Gastrocnemius medialis (tissue), 4 donors: ENCODE results near the gene RIOX2. TPM values are rescaled to one million over a fixed set of nuclear protein-coding genes. Genes with fewer than 3 reads are reported as not detected.

ENCODE experiments used
- ATAC-seq, 2 donors: fragments of 150-250 bp; one replicate each; pipeline ENCODE4 v1.9.1; 2016
- DNase-seq, 2 donors: peaks; one replicate each; pipeline ENCODE4 v3.0.0-alpha.2; 2019
- H3K27ac ChIP-seq, 4 donors: fragments of 200-600 bp; sonication (generic); 1 replicate in 1 of 4; 2 replicates in 3 of 4; pipeline ENCODE4 v1.5.1; 2016 to 2018; ENCODE audit warnings: mild to moderate bottlenecking in 2 of 4, moderate library complexity in 1 of 4
- H3K27me3 ChIP-seq, 3 donors: fragments of 200-600 bp; sonication (generic) in 2 of 3; 1 replicate in 1 of 3; 2 replicates in 2 of 3; pipeline versions ENCODE4 v1.5.1 to v1.6.0; 2016 to 2019; ENCODE audit warnings: mild to moderate bottlenecking in 1 of 3, moderate library complexity in 1 of 3
- H3K36me3 ChIP-seq, 2 donors: fragments of 200-600 bp; sonication (generic) in 1 of 2; one replicate each; pipeline ENCODE4 v1.5.1; 2017 to 2018
- H3K4me1 ChIP-seq, 2 donors: fragments of 200-600 bp; sonication (generic) in 1 of 2; one replicate each; pipeline ENCODE4 v1.5.1; 2016 to 2017; ENCODE audit warnings: mild to moderate bottlenecking in 2 of 2
- H3K4me3 ChIP-seq, 4 donors: fragments of 200-600 bp; sonication (generic) in 3 of 4; 1 replicate in 1 of 4; 2 replicates in 3 of 4; pipeline ENCODE4 v1.5.1; 2016 to 2019; ENCODE audit warnings: mild to moderate bottlenecking in 2 of 4
- H3K9me3 ChIP-seq, 3 donors: fragments of 200-600 bp; sonication (generic) in 2 of 3; 1 replicate in 1 of 3; 2 replicates in 2 of 3; pipeline ENCODE4 v1.5.1; 2016 to 2019
- CTCF ChIP-seq, 5 experiments: fragments of 450-650 bp in 3 of 5; fragments of 200-600 bp in 2 of 5; sonication (generic) in 2 of 5; IDR thresholded peaks in 4 of 5; conservative IDR thresholded peaks in 1 of 5; 1 replicate in 4 of 5; 2 replicates in 1 of 5; pipeline ENCODE4 v1.5.1; 2016 to 2019; ENCODE audit warnings: antibody characterized with exemption in 5 of 5, mild to moderate bottlenecking in 3 of 5, moderate library complexity in 3 of 5
- POLR2A ChIP-seq, 2 donors: fragments of 450-650 bp; IDR thresholded peaks; one replicate each; pipeline ENCODE4 v1.6.1; 2017; ENCODE audit warnings: antibody characterized with exemption in 2 of 2, mild to moderate bottlenecking in 2 of 2, moderate library complexity in 2 of 2
- in situ Hi-C, 4 donors: fragments of 200-750 bp; cut with MboI; loops; one replicate each; pipeline versions ENCODE4 v1.15.0 to v1.8.0; 2017; ENCODE audit warnings: low sequenced_read_pairs in 4 of 4
- intact Hi-C: fragments of 100-400 bp; cut with DNase I; formaldehyde crosslinking; loops from one replicate; pipeline ENCODE4 v1.15.1; 2023; ENCODE audit warnings: low total_unique reads
- total RNA-seq, 4 donors: library from RNA; depleted of rRNA; stranded (reverse); fragments of >200 nt; gene quantifications; one replicate each; pipeline versions ENCODE4 v1.1.0 to v1.2.3, GENCODE V29; 2016

RIOX2 gene
- total RNA-seq, 4 donors from 2014 or later: 27.4 to 57.3 (median 49.6) TPM

GRCh38 chr3:97917813-97918536 lies 54.3 kb downstream of the RIOX2 start:
- TF ChIP-seq POLR2A (IDR thresholded peaks at IDR 0.05) (no peak), CTCF (IDR thresholded peaks at IDR 0.05 in 4 of 5, conservative IDR thresholded peaks at IDR 0.05 in 1 of 5) (no peak)
- Histone ChIP-seq H3K4me3 (no peak overlapping the region), H3K27ac (no peak overlapping the region), H3K4me1 (peaks cover 26 to 29% of the 10 kb centered on the region in 2 donors), H3K36me3 (peaks cover 0 to 43% of the 10 kb centered on the region in 2 donors), H3K9me3 (no peaks in the 10 kb centered on the region), H3K27me3 (no peaks in the 10 kb centered on the region)
- DNase-seq: no peak
- ATAC-seq: no peak
- in situ Hi-C loops: no loop called here
- intact Hi-C loops: no loop called here

GRCh38 chr3:97916576-97916975 lies 55.7 kb downstream of the RIOX2 start:
- peaks cover 0 to 46% of the 10 kb centered on the region in 2 donors for H3K36me3 ChIP-seq
- in situ Hi-C loops: no loop called here
- ATAC-seq: peak; percentile 49 to 54

GRCh38 chr3:97914388-97914787 lies 57.8 kb downstream of the RIOX2 start:
- H3K36me3 ChIP-seq: peaks cover 0 to 30% of the 10 kb centered on the region in 2 donors

More at GRCh38 chr3:97916576-97916975, 55.7 kb downstream of the RIOX2 start:
- TF ChIP-seq POLR2A (IDR thresholded peaks at IDR 0.05) (no peak), CTCF (IDR thresholded peaks at IDR 0.05 in 4 of 5, conservative IDR thresholded peaks at IDR 0.05 in 1 of 5) (no peak)
- no peaks in the 10 kb centered on the region for H3K27me3 ChIP-seq
- intact Hi-C loops: no loop called here
- peak overlapping the region in 1 of 4 donors; percentile 5 for H3K27ac ChIP-seq
- no peak overlapping the region for H3K4me3 ChIP-seq
- no peak for DNase-seq
- H3K4me1 ChIP-seq: peaks cover 26 to 29% of the 10 kb centered on the region in 2 donors
- H3K9me3 ChIP-seq: no peaks in the 10 kb centered on the region

GRCh38 chr3:97911459-97911858 lies 60.8 kb downstream of the RIOX2 start:
- intact Hi-C loops (no loop called here), in situ Hi-C loops (no loop called here)
- TF ChIP-seq POLR2A (IDR thresholded peaks at IDR 0.05): no peak
- no peak for TF ChIP-seq CTCF (IDR thresholded peaks at IDR 0.05 in 4 of 5, conservative IDR thresholded peaks at IDR 0.05 in 1 of 5)
- Histone ChIP-seq H3K36me3 (peaks cover 0 to 21% of the 10 kb centered on the region in 2 donors), H3K27me3 (no peaks in the 10 kb centered on the region), H3K27ac (no peak overlapping the region), H3K4me3 (no peak overlapping the region), H3K9me3 (no peaks in the 10 kb centered on the region), H3K4me1 (peaks cover 8 to 11% of the 10 kb centered on the region in 2 donors)
- ATAC-seq: no peak
- no peak for DNase-seq

More at GRCh38 chr3:97914388-97914787, 57.8 kb downstream of the RIOX2 start:
- Histone ChIP-seq H3K4me3 (no peak overlapping the region), H3K4me1 (peaks cover 26 to 29% of the 10 kb centered on the region in 2 donors), H3K27me3 (no peaks in the 10 kb centered on the region), H3K9me3 (no peaks in the 10 kb centered on the region), H3K27ac (no peak overlapping the region)
- ATAC-seq (no peak), DNase-seq (no peak)
- in situ Hi-C loops (no loop called here), intact Hi-C loops (no loop called here)
- TF ChIP-seq CTCF (IDR thresholded peaks at IDR 0.05 in 4 of 5, conservative IDR thresholded peaks at IDR 0.05 in 1 of 5) (no peak), POLR2A (IDR thresholded peaks at IDR 0.05) (no peak)
